ENCODE measurements around the gene INSC.

INSC gene

GRCh38 chr11:15153231-15153630 is 38.5 kb downstream of the INSC start:
- no peak for DNase-seq

- no peak for DNase-seq
Observed at GRCh38 chr11:15157181-15157580, 42.5 kb downstream of the INSC start.

DNA sequence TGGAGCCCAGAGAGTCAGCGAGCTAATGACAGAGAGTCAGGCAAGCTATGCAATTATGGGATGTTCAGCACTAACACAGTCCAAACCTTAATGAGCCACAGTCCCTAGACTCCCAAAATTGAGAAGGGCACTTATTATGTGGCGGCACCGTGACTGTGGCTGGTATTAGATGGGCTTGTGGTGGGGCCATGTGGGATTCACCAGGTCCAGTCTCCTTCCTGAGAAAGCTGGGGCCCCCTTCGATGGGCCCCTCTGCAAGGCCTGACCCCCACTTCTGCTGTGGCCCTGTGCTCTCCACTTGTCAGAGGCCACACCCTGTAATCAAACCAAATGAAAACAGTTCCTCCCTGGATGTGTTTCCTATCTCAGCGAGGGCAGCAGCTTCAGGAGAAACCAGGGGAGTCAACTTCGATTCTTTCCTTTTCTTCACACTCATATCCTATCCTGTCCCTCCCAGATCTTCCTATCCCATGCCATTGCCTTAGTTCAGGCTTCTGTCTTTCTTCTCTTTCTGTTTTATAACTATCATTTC is 42.9 kb downstream of the INSC start:
- DNase-seq: no peak

DNA sequence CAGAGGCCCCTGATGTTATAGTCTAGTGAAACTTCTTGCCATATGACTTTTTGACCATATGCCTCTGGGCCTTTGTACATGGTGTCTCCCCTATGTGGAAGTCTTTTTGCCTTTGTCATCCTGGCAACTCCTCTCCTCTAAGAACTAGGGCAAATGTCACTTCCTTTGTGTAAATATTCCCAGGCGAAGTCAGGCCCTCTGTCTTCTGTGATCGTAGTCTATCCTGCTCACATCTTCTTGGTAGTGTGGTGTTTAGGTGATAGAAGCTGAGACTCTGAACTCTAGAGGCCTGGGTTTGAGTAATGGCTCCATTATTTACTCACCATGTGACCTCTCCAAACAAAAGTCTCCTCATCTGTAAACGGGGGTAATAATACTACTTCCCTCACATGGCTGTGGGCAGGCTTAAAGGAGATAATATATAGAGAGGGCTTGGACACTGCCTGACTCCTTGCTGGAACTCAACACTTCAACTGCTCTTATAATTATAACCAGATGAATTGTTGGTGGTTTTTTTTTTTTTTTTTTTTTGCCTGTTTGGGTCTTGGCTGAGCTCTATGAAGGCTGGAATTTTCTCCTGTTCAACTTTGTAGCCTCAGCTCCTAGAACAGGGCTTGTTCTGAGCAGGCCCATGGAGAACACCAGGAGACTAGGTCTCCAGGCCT is 43.8 kb downstream of the INSC start:
- DNase-seq: no peak

GRCh38 chr11:15159085-15159484 is 44.4 kb downstream of the INSC start:
- no peak for DNase-seq

GRCh38 chr11:15161790-15162189 is 47.1 kb downstream of the INSC start:
- no peak for DNase-seq

DNA sequence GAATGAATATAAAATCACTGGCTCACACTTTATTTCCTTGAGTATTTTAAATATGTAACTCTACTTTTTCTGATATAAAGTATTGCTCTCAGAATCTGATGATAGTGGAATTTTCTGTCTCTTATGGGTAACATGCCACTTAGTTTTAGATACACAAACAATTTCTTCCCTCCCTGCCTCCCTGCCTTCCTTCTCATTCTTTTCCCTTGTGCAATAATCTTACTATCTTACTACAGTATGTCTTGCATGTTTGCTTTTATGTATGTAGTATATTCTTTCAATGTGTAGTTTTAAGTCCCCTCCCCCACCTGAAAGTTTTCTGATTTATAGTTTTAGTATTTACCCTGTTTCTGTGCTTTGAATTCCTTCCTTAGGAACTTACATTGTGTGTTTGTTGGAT is 48.4 kb downstream of the INSC start:
- no peak for DNase-seq

DNA sequence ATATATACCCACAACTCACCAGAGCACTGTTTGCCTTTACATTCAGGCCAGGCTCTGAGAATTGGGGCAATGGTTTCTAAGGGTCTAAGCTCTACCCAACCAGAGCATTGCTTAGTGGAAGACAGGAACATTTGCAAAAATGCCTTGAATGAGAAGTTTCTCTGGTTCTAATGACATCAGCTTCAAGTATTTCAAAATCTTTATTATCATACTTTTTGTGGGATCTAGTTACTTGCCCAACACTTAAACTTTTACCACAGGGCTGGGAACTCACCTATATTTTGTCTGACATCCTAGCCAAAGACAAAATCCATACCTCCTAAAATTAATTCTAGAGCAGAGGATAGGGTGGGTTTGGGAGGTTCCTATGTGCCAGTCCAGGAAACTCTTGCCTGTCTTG is 51.5 kb downstream of the INSC start:
- DNase-seq: no peak

DNA sequence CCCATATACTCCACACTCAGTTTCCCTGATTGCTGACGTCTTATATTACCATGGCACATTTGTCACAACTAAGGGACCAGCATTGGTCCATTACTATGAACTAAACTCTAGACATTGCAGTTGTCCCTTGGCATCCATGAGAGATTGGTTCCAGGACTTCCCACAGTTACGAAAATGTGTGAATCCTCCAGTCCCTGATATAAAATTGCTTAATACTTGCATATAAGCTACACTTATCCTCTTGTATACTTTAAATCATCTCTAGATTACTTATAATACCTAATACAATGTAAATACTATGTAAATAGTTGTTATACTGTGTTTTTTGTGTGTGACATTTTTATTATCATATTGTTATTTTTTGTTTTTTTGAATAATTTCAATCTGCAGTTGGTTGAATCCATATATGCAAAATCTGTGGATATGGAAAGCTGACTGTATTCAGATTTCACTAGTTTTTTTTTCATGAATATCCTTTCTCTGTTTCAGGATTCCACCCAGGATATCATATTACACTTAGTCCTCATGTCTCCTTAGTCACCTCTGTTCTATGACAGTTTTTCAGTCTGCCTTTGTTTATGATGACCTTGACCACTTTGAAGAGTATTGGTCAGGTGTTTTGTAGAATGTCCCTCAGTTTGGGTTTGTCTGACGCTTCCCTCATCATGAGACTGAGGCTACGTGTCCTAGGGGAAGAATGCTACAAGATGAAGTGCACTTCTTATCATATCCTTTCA is 55.3 kb downstream of the INSC start:
- no peak for DNase-seq

- no peak for DNase-seq
Observed at GRCh38 chr11:15170698-15171097, 56.0 kb downstream of the INSC start.

DNA sequence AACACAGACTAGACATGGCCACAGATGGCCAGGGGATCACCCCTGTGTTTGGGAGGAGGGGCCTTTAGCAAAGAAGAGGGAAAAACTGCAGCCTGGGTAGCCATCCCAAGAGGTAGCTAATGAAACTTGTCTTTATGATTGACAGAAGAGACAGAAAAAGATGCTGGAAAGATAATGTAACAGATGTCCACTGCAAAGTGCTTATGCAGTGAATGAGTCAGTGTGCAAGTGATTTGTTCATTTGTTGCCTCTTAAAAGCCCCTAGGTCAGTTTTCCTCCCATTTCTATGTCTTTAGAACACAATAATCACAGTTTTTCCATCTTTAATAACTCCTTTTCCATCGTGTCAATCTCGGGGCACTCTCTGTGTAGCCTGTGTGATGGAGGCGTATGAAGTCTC is 57.2 kb downstream of the INSC start:
- no peak for DNase-seq

GRCh38 chr11:15175831-15176230 is 61.1 kb downstream of the INSC start:
- DNase-seq: no peak

DNA sequence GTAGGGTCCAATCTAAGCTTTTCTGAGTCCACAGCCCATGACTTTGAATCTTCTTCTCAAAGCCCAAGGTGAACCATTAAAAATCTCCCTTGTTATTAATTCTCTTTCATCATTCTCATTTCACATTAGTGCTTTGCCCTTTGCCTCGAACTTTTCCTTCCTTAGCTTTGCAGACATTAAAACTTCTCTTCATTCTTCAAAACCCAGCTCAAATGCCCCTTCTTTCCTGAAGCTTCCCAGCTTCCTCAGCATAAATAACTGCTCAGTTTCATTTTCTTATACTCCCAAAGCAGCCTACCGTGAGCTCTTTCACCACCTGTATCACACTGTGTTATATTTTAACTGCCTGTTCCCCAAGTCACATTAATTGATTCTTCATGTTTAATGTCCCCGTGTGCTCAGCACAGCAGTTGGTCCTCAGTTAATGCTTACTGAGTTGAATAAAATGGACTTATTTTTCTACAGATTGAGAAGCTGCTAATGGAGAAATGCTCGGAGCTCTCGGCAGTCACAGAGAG is 62.0 kb downstream of the INSC start:
- DNase-seq: no peak

GRCh38 chr11:15177491-15177890 is 62.8 kb downstream of the INSC start:
- no peak for DNase-seq

DNA sequence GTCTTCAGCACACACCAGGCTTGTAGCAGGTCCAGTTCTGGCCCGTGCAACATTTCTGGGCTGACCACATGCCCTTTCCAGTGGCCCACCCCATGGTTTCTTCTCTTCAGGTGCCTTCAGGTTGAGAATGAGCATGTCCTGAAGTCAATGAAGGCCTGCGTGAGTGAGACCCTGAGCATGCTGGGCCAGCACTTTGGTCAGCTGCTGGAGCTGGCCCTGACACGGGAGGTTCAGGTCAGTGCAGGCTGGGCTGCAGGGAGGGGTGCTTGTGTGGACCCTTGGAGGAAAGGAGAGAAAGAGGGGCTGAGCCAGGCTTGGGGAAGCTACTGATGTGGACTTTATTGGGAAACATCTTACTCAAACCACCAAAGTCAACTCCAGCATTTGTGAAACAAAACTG is 63.5 kb downstream of the INSC start:
- DNase-seq: no peak

GRCh38 chr11:15179167-15179566 is 64.4 kb downstream of the INSC start:
- DNase-seq: no peak

DNA sequence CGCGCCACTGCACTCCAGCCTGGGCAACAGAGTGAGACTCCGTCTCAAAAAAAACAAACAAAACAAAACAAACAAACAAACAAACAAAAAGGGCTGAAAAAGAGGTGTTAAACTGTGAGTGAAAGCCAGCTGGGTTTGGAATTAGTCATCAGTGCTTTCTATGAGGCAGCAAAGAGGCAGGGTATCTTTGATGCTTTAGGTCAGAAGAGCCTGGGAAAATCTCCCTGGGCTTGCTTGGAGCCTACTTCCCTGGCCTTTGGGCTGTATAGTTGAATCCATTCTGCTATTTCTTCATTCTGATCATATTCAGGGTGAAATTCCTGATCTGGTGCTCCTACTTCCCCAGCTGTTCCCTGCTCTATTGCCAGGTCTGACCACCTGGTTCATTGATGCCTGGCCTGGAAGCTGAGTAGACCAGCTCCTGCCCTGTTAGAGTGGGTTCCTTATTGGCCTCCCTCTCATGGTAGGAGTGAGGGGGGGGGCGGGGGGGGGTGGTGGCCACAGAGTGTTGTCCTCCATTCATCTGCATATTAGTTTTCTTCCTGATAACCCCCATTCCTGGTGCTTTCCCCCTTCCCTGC is 65.6 kb downstream of the INSC start:
- DNase-seq: no peak

- no peak for DNase-seq
Observed at GRCh38 chr11:15182372-15182771, 67.6 kb downstream of the INSC start.

- DNase-seq: no peak
Observed at GRCh38 chr11:15185021-15185420, 70.3 kb downstream of the INSC start.

DNA sequence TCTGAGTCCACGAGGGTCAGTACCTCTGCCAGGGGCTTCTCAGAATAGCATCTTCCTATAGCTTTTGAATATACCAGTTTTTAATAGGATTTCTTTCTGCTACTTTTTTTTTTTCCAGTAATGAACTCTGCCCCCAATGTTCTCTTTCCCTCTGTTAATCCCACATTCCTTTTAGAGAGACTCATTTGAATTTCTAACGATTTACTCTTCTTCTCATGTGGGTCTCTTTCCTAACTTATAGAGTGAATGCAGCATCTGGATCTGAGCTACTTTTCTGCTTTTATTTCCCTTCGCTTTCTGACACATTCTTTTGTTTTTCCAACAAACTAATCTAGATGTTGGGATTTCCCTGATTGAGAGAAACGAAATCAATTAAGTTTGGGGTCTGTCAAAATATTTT is 71.4 kb downstream of the INSC start:
- no peak for DNase-seq

- DNase-seq: no peak
Observed at GRCh38 chr11:15189189-15189588, 74.5 kb downstream of the INSC start.

DNA sequence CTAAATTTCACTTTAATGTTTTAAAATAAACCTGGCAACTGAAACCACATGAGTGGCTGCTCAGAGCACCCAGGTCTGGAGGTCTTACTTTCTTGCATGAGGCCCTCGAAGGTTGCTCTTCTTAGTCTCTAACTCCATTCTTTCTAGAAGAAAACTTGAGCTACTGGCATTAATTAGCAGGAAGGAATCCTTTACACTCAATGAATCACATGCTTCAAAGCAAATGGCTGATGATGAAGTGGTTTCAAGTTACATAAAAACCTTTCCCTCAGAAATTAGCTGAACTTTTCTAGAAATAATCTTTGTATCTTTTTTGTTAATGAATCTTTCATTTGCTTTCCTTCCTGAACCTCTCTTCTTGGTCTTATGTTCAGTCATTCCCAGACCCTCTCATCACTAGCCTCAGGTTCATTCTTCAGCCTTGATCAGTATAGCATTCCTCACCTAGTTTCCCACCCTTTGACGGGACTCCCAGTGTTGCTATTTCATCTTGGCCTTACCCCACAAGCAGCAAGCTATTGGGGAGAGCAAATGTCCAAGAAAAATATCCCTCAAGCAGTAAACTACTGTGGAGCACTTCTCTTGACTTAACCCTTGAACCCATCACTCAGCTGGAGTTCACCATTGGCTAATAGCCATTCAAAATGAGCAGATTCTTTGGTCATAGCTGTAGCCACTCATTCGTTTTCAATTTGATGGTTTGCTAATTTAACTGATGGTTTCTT is 75.1 kb downstream of the INSC start:
- DNase-seq: no peak

DNA sequence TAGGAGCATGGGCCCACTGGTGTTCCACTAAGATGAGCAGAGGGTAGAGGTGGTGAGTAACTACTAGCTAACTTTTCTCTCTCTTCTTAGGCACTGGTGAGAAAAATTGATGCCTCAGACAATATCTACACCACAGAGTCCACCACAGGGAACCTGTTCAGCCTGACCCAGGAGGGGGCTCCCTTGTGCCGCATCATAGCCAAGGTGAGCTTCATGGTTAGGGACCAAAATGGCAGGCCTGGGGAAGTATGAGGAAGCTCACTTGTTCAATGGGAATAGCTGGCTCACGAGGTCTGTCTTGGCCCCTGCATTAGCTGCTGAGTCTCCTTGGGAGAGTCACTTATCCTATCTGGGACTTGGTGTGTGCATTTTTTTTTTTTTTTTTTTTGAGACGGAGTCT is 75.9 kb downstream of the INSC start:
- DNase-seq: no peak
